K562 (cell line): ENCODE measurements around the gene MAP4K1. TPM values are rescaled to one million over a fixed set of nuclear protein-coding genes. Genes with fewer than 3 reads are reported as not detected.

Experiments
- ATAC-seq: fragments of 200-7000 bp; cut with Tn5 transposase; 3 replicates; pipeline ENCODE4 v1.9.1; 2020; ENCODE audit warnings: moderate library complexity
- BruUV-seq: library from RNA; stranded (reverse); fragments of 400-500 nt; replicated peaks from 2 replicates; lab custom pipeline; 2021; lab: Mats Ljungman, UMichigan
- CTCF ChIA-PET: fragments of 300-600 bp; formaldehyde crosslinking; extraction: SDS; loops from one replicate; lab custom pipeline; 2021; ENCODE audit warnings: low intra/inter-chr PET ratio; lab: Yijun Ruan, JAX
- POLR2A ChIA-PET: fragments of 300-600, 350-650 bp; sonication (Branson Sonifier 250); formaldehyde crosslinking; extraction: SDS; loops from one replicate; lab custom pipeline; 2021; ENCODE audit warnings: antibody characterized with exemption, inconsistent platforms; lab: Yijun Ruan, JAX
- DNase-seq, 4 experiments: peaks; one replicate each; pipeline versions ENCODE4 v3.0.0 to v3.0.0-alpha.2; 2011 to 2018; ENCODE audit warnings: low spot score in 3 of 4, mixed read lengths in 3 of 4; ENCODE audit errors: extremely low read depth in 1 of 4
- FAIRE-seq: peaks from 2 replicates; lab custom pipeline; 2011; peaks lifted over from hg19 to GRCh38; lab: Jason Lieb, UNC
- H2AFZ ChIP-seq: 2 replicates; pipeline ENCODE4 v1.6.0; 2011; ENCODE audit warnings: low read depth, low read length, control low read depth, inconsistent platforms
- H3K27ac ChIP-seq: fragments of 200-600 bp; 3 replicates; pipeline ENCODE4 v1.8.0; 2011; ENCODE audit warnings: low read depth, mild to moderate bottlenecking, control low read depth, inconsistent platforms, low read length, moderate library complexity, mixed read lengths; ENCODE audit errors: extremely low read depth
- H3K27me3 ChIP-seq, 2 experiments: fragments of 300-600 bp in 1 of 2; 2 replicates in 1 of 2; 3 replicates in 1 of 2; pipeline versions ENCODE4 v1.6.0 to v1.8.0; 2011; ENCODE audit warnings: inconsistent platforms in 2 of 2, low read length in 2 of 2, mild to moderate bottlenecking in 1 of 2, mixed read lengths in 1 of 2, moderate library complexity in 1 of 2; ENCODE audit not compliant: control insufficient read depth in 2 of 2, insufficient read depth in 2 of 2
- H3K36me3 ChIP-seq: fragments of 300-600 bp; 3 replicates; pipeline ENCODE4 v1.8.0; 2011; ENCODE audit warnings: mild to moderate bottlenecking, low read length, inconsistent platforms; ENCODE audit not compliant: control insufficient read depth, insufficient read depth
- H3K4me1 ChIP-seq, 2 experiments: fragments of 200-600 bp in 1 of 2; replicated peaks in 1 of 2; 2 replicates in 1 of 2; 3 replicates in 1 of 2; pipeline versions ENCODE4 v1.5.1 to v1.8.0; 2011; ENCODE audit warnings: inconsistent platforms in 2 of 2, low read length in 2 of 2, mild to moderate bottlenecking in 1 of 2, mixed read lengths in 1 of 2, moderate library complexity in 1 of 2; ENCODE audit not compliant: control insufficient read depth in 2 of 2, insufficient read depth in 2 of 2
- H3K4me2 ChIP-seq: 2 replicates; pipeline ENCODE4 v1.6.1; 2011; ENCODE audit warnings: low read length, control low read depth, inconsistent platforms, mixed read lengths; ENCODE audit not compliant: insufficient read depth
- H3K4me3 ChIP-seq: fragments of 200-600 bp; sonication (generic), shearing (Covaris generic); 2 replicates; pipeline ENCODE4 v1.5.1; 2016; ENCODE audit warnings: control low read depth, inconsistent platforms
- H3K79me2 ChIP-seq: fragments of 200-600 bp; 3 replicates; pipeline ENCODE4 v1.8.0; 2011; ENCODE audit warnings: low read length, inconsistent platforms; ENCODE audit not compliant: control insufficient read depth, insufficient read depth
- H3K9ac ChIP-seq, 2 experiments: 2 replicates each; pipeline versions ENCODE4 v1.6.0 to v1.6.1; 2011; ENCODE audit warnings: low read depth in 2 of 2, low read length in 2 of 2, control low read depth in 1 of 2, inconsistent platforms in 1 of 2, mild to moderate bottlenecking in 1 of 2, mixed read lengths in 1 of 2; ENCODE audit not compliant: insufficient read depth in 1 of 2
- H3K9me1 ChIP-seq: one replicate; pipeline ENCODE4 v1.6.0; 2011; ENCODE audit warnings: inconsistent platforms, mild to moderate bottlenecking, low read length, moderate library complexity; ENCODE audit not compliant: control insufficient read depth, insufficient read depth
- H3K9me3 ChIP-seq: replicated peaks from 2 replicates; pipeline ENCODE4 v1.5.1; 2011; ENCODE audit warnings: low read depth, low read length, inconsistent platforms; ENCODE audit not compliant: control insufficient read depth, insufficient read depth
- H4K20me1 ChIP-seq: replicated peaks from 2 replicates; pipeline ENCODE4 v1.6.1; 2011; ENCODE audit warnings: low read length, inconsistent platforms, mixed read lengths; ENCODE audit not compliant: control insufficient read depth, insufficient read depth
- HMBOX1 ChIP-seq: sonication (generic); IDR thresholded peaks from 2 replicates; pipeline ENCODE4 v1.6.1; 2016
- HNRNPLL ChIP-seq: fragments of 200-400 bp; formaldehyde crosslinking; IDR thresholded peaks from 2 replicates; pipeline ENCODE4 v1.6.1; 2017; ENCODE audit warnings: low read length, low read depth, mild to moderate bottlenecking; ENCODE audit not compliant: poor library complexity, severe bottlenecking
- HNRNPUL1 ChIP-seq: fragments of 200-400 bp; formaldehyde crosslinking; IDR thresholded peaks from 2 replicates; pipeline ENCODE4 v1.6.1; 2017; ENCODE audit warnings: low read length
- HSF4 ChIP-seq: fragments of 250-450 bp; sonication (Bioruptor Pico); IDR thresholded peaks from 2 replicates; pipeline ENCODE4 v2.1.2; 2022; ENCODE audit warnings: mild to moderate bottlenecking, moderate library complexity, borderline replicate concordance
- MAFK ChIP-seq: IDR thresholded peaks from 2 replicates; pipeline ENCODE4 v1.6.1; 2011; ENCODE audit warnings: low read length, improper control_type of control experiment
- PPARD ChIP-seq: fragments of 250-450 bp; sonication (Bioruptor Pico); IDR thresholded peaks from 2 replicates; pipeline ENCODE4 v1.8.0; 2022; ENCODE audit warnings: inconsistent platforms, mild to moderate bottlenecking, moderate library complexity
- SP1 ChIP-seq: sonication (generic); formaldehyde crosslinking; IDR thresholded peaks from 2 replicates; pipeline ENCODE4 v1.8.1; 2022; ENCODE audit warnings: mild to moderate bottlenecking, missing genetic modification reagents
- TSC22D4 ChIP-seq: fragments of 450-650 bp; IDR thresholded peaks from 2 replicates; pipeline ENCODE4 v1.6.1; 2016; ENCODE audit warnings: missing genetic modification characterization, missing biosample characterization, control low read depth
- ZNF444 ChIP-seq: fragments of 250-450 bp; sonication (Bioruptor Pico); IDR thresholded peaks from 2 replicates; pipeline ENCODE4 v1.4.0; 2020; ENCODE audit warnings: mild to moderate bottlenecking, moderate library complexity
- ZNF644 ChIP-seq: fragments of 200-800 bp; sonication (Bioruptor generic); IDR thresholded peaks from 2 replicates; pipeline ENCODE4 v1.6.1; 2016; ENCODE audit warnings: low read depth, missing genetic modification characterization, missing compliant biosample characterization
- WGBS: fragments of 100-300 bp; shearing (Covaris generic); methylation state at CpG from one replicate; pipeline ENCODE4 v1.1.6; 2016; ENCODE audit warnings: low coverage, mixed read lengths; ENCODE audit not compliant: insufficient coverage; ENCODE audit errors: missing lambda C conversion rate; 5-methylcytosine and 5-hydroxymethylcytosine counted together
- in situ Hi-C: fragments of 300-500 bp; cut with MboI; formaldehyde crosslinking; loops from 4 replicates; pipeline ENCODE4 v1.15.0; 2018; ENCODE audit warnings: inconsistent platforms, mixed read lengths
- intact Hi-C: fragments of 100-400 bp; cut with micrococcal nuclease; formaldehyde crosslinking; loops from 2 replicates; pipeline ENCODE4 v1.14.2; 2022
- polyA plus RNA-seq, 8 experiments: library from polyadenylated mRNA; depleted of rRNA in 4 of 8; stranded (reverse) in 5 of 8; unstranded in 3 of 8; fragments of >200 nt; fragmentation: Nextera tagmentation in 2 of 8; fragmentation: Illumina TruSeq in 1 of 8; extraction: Ambion mirVana in 2 of 8; extraction: Trizol in 1 of 8; gene quantifications; 2 replicates each; pipeline versions ENCODE4 v1.2.1 to v1.2.3, GENCODE V29; 2011 to 2014; ENCODE audit warnings: inconsistent platforms in 1 of 8, missing spikeins in 1 of 8
- total RNA-seq, 7 experiments: library from RNA; depleted of rRNA in 6 of 7; stranded (reverse); fragments of >200 nt in 6 of 7; fragmentation: Illumina TruSeq in 2 of 7; extraction: Trizol in 2 of 7; gene quantifications; 2 replicates each; pipeline versions ENCODE4 v1.2.1 to v1.2.3, GENCODE V29; 2011 to 2021; ENCODE audit warnings: low replicate concordance in 1 of 7

MAP4K1 gene
- total and polyA plus RNA-seq, 9 of the 15 experiments (the other 6 are each of a cell fraction or from before 2014, with no cell fraction given) = 0.14 to 3.2 (median 0.73) TPM; not detected in 1

GRCh38 chr19:38549942-38550341 is 67.8 kb downstream of the MAP4K1 start:
- H3K9me1 ChIP-seq = no peaks in the 10 kb centered on the region
- no peaks in the 10 kb centered on the region for H4K20me1 ChIP-seq
- DNase-seq (no peak), ATAC-seq (no peak), FAIRE-seq (peak; percentile 23)
- WGBS = 51% methylated on average over 4 of the region's 4 CpGs
- no peak overlapping the region for H3K27ac ChIP-seq
- H2AFZ ChIP-seq = peak overlapping the region; percentile 0; the same call in 1 of the 2 replicates
- TF ChIP-seq PPARD (CRISPR knock-in tag) (no peak), HSF4 (CRISPR knock-in tag) (no peak), TSC22D4 (tag) (no peak), HMBOX1 (no peak), SP1 (CRISPR knock-in tag) (no peak), HNRNPUL1 (no peak), HNRNPLL (no peak), ZNF644 (tag) (no peak), MAFK (no peak), ZNF444 (CRISPR knock-in tag) (no peak)
- no peaks in the 10 kb centered on the region for H3K79me2 ChIP-seq
- H3K36me3 ChIP-seq = no peaks in the 10 kb centered on the region
- ChIA-PET CTCF (no interaction called here), POLR2A (no interaction called here)
- H3K4me1 ChIP-seq = peaks cover 17 to 23% of the 10 kb centered on the region in 2 experiments
- intact Hi-C loops (loop anchor here (10.0 kb wide), 1 partner anchor 185 kb away; no protein-coding TSS in a partner anchor), in situ Hi-C loops (no loop called here)
- H3K9ac ChIP-seq = no peak overlapping the region
- H3K9me3 ChIP-seq = no peaks in the 10 kb centered on the region
- no peak overlapping the region for H3K4me3 ChIP-seq
- no peaks in the 10 kb centered on the region for H3K27me3 ChIP-seq
- no TSS peak for BruUV-seq
- no peak overlapping the region for H3K4me2 ChIP-seq
